Mesothelial cell of epicardium (in vitro differentiated cells): ENCODE data around the gene MYOM1. TPM values are rescaled to one million over a fixed set of nuclear protein-coding genes. Genes with fewer than 3 reads are reported as not detected.

ENCODE experiments used
- DNase-seq, 2 experiments: peaks; one replicate each; pipeline ENCODE4 v3.0.0; 2021; ENCODE audit warnings: low spot score in 2 of 2; ENCODE audit not compliant: unreplicated experiment in 2 of 2
- H3K27ac Mint-ChIP-seq: 2 replicates; pipeline ENCODE4 v1.8.0; 2021; ENCODE audit warnings: mixed read lengths
- H3K27me3 Mint-ChIP-seq: 2 replicates; pipeline ENCODE4 v1.8.0; 2021; ENCODE audit warnings: low read depth, mixed read lengths
- H3K36me3 Mint-ChIP-seq: 2 replicates; pipeline ENCODE4 v1.8.0; 2021; ENCODE audit warnings: mixed read lengths
- H3K4me1 Mint-ChIP-seq: 2 replicates; pipeline ENCODE4 v1.8.0; 2021; ENCODE audit warnings: mixed read lengths
- H3K4me3 Mint-ChIP-seq: 2 replicates; pipeline ENCODE4 v1.8.0; 2021; ENCODE audit warnings: mild to moderate bottlenecking, moderate library complexity, mixed read lengths
- H3K9me3 Mint-ChIP-seq: 2 replicates; pipeline ENCODE4 v1.8.0; 2021; ENCODE audit warnings: mixed read lengths
- total RNA-seq: library from RNA; stranded (reverse); gene quantifications from 3 replicates; pipeline ENCODE4 v1.2.1, GENCODE V29; 2021
- TF ChIP-seq, protein P1 (sequence below): fragments of 200-600 bp; sonication (generic); IDR thresholded peaks from one replicate; pipeline ENCODE4 v1.5.0; 2021; ENCODE audit warnings: antibody characterized with exemption; ENCODE audit not compliant: unreplicated experiment

Gene MYOM1
- total RNA-seq, 1 donor from 2014 or later = 2.8 TPM

DNA sequence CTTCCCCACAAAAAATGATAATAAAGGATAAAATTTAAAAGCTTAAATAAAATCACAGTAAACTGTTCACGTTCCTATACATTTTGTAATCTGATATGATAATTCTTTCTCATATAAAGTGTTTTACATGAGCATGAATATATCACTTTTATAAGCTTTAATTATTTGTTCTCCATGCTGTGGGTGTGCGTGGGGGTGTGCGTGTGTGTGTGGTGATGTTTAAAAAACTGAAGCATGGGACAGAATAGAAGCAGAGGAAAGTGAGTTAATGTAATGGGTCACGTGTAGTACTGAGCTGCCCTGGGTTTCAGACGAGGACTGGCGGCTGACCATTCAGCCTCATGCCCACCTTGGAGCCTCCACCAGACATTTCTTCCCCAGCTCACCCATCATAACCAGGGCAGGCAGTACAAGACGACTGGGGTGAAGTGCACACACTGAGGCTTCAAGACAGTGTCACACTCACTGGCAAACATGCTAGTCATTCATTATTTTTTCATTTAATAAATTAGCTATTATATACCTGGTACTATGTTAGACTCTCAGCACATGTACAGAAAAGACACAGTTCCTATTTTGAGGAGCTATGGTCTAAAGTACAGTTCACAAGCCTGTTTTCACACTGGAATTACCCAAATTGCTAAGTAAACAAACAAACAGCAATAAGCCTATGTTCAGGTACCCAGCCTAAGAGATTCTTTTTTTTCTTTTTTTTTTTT lies 109.6 kb downstream of the MYOM1 start:
- TF ChIP-seq, protein P1, sequence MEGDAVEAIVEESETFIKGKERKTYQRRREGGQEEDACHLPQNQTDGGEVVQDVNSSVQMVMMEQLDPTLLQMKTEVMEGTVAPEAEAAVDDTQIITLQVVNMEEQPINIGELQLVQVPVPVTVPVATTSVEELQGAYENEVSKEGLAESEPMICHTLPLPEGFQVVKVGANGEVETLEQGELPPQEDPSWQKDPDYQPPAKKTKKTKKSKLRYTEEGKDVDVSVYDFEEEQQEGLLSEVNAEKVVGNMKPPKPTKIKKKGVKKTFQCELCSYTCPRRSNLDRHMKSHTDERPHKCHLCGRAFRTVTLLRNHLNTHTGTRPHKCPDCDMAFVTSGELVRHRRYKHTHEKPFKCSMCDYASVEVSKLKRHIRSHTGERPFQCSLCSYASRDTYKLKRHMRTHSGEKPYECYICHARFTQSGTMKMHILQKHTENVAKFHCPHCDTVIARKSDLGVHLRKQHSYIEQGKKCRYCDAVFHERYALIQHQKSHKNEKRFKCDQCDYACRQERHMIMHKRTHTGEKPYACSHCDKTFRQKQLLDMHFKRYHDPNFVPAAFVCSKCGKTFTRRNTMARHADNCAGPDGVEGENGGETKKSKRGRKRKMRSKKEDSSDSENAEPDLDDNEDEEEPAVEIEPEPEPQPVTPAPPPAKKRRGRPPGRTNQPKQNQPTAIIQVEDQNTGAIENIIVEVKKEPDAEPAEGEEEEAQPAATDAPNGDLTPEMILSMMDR = no peak
- H3K4me3 Mint-ChIP-seq = no peak overlapping the region
- peak overlapping the region; percentile 71 for H3K27ac Mint-ChIP-seq
- peaks cover 29% of the 10 kb centered on the region for H3K4me1 Mint-ChIP-seq
- no peak for DNase-seq
- no peaks in the 10 kb centered on the region for H3K9me3 Mint-ChIP-seq
- H3K36me3 Mint-ChIP-seq = no peaks in the 10 kb centered on the region
- H3K27me3 Mint-ChIP-seq = no peaks in the 10 kb centered on the region

DNA sequence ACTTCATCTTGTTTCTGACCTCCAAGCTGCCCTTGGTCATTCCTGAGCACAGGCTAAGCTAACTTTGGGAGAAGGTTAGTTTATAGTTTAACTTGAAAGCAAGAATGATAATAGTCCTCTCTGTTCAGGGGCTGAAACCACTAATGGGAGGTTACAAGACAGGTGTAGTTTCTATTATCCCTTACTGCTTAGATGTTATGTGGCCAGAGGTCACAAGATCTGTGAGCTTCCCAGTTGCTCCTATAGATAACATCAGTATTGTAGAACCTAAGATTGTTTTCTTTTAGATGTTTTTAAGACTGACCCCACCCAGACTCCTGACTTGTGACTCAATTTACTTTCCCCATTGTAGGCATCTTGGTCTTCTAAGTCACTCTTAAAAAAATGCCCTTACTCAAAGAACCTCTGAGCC lies 112.0 kb downstream of the MYOM1 start:
- Mint-ChIP-seq H3K4me3 (no peak overlapping the region), H3K27me3 (no peaks in the 10 kb centered on the region), H3K27ac (no peak overlapping the region), H3K9me3 (no peaks in the 10 kb centered on the region), H3K36me3 (no peaks in the 10 kb centered on the region), H3K4me1 (peaks cover 38% of the 10 kb centered on the region)
- DNase-seq = no peak
- TF ChIP-seq, protein P1 = no peak

DNA sequence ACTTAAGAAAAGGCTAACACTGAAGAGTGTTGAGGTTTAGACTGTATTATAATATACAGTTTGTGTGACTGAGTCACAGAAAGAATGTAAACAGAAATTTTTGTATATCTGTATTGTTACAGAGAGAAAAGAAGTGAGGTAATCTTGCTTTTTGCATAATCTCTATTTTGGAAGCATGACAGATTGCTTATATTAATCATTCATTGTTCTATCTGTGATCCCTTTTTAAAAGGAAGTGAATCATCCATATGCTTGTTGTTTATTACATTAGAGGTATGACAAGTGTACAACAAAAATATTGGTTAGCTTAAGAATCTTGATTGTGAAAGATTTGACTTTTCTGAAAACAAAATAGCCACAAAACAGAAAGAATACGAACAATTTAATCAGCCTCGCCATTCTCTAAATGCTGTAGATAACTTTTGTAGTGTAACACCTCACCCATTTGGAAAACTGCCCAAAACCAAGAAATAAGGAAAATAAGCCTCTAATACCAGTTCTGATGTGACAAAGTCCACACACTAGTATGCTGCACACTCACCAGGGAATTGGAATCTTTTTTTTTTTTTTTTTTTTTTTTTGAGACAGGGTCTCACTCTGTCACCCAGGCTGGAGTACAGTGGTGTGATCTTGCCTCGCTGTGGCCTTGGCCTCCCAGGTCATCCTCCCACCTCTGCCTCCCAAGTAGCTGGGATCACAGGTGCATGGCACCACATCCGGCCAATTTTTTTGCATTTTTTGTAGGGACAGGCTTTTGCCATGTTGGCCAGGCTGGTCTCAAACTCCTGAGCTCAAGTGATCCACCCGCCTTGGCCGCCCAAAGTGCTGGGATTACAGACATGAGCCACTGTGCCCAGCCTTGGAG lies 115.3 kb downstream of the MYOM1 start:
- DNase-seq = no peak
- Mint-ChIP-seq H3K4me1 (peaks cover 34% of the 10 kb centered on the region), H3K4me3 (no peak overlapping the region), H3K27me3 (no peaks in the 10 kb centered on the region), H3K36me3 (no peaks in the 10 kb centered on the region), H3K27ac (peak overlapping the region; percentile 37), H3K9me3 (no peaks in the 10 kb centered on the region)
- TF ChIP-seq, protein P1 = no peak

DNA sequence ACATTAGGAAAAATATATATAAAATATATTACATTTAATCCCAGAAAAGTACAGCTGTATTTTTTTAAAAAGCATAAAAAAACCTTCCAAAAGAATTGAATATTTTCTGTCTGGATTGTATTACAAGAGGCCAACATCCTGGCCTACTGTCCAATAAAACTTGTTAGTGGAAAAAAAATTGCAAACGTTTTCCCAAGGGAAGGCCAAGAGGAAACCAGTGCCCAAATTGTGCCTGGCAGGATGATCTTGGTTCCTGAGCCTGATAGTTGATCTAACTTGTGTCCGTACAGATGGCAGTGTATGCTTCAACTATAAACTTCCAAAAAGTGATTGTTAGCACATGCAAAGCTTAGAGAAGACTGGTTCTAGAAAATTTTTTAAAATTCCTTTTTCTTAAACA lies 116.2 kb downstream of the MYOM1 start:
- no peak overlapping the region for H3K4me3 Mint-ChIP-seq
- TF ChIP-seq, protein P1 = no peak
- no peaks in the 10 kb centered on the region for H3K36me3 Mint-ChIP-seq
- peak overlapping the region; percentile 47 for H3K27ac Mint-ChIP-seq
- no peak for DNase-seq
- peaks cover 32% of the 10 kb centered on the region for H3K4me1 Mint-ChIP-seq
- H3K27me3 Mint-ChIP-seq = no peaks in the 10 kb centered on the region
- H3K9me3 Mint-ChIP-seq = no peaks in the 10 kb centered on the region

DNA sequence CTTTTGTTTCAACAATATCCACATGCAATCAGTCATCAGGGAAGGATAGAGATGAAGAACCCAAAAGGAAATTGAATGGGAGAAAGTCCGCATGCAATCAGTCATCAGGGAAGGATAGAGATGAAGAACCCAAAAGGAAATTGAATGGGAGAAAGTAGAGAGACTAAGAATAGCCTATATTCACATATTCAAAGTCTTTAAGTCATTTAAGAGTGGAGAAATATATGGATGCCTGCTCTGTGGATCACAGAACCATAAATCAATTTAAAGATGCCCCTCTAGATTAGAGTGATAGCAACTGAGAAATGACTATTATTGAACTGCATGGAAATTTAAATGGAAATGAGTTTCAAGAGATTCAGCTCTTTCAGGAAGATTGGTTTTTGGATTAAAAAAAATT lies 116.8 kb downstream of the MYOM1 start:
- Mint-ChIP-seq H3K4me1 (peaks cover 32% of the 10 kb centered on the region), H3K27ac (peak overlapping the region; percentile 18), H3K4me3 (no peak overlapping the region), H3K9me3 (no peaks in the 10 kb centered on the region), H3K27me3 (no peaks in the 10 kb centered on the region), H3K36me3 (no peaks in the 10 kb centered on the region)
- TF ChIP-seq, protein P1 = no peak
- no peak for DNase-seq
